HG03521 (cell line): ENCODE data around the gene FAT1.
"Not testable (repeated sequence)": the region's sequence is repeated elsewhere in the genome, so short reads cannot be mapped to it uniquely, and the experiment has no call there.

Experiments used
- ATAC-seq: cut with Tn5 transposase; IDR thresholded peaks from one replicate; pipeline ENCODE4 v1.9.1; 2021; ENCODE audit warnings: mild to moderate bottlenecking, moderate library complexity; ENCODE audit not compliant: unreplicated experiment

FAT1 gene

GRCh38 chr4:186723292-186724057, at the start of gene FAT1:
Gene FAT1, minus strand, starts transcription at chr4:186723856. Its CDS starts 14,029 bp downstream, at chr4:186709827.
- no peak for ATAC-seq

- no peak for ATAC-seq
Measured at GRCh38 chr4:186772936-186773487, 49.4 kb upstream of the FAT1 start.

- no peak for ATAC-seq
Measured at GRCh38 chr4:186771624-186772023, 48.0 kb upstream of the FAT1 start.

- no peak for ATAC-seq
Measured at GRCh38 chr4:186770481-186771175, 47.0 kb upstream of the FAT1 start.

GRCh38 chr4:186767794-186768193, 44.1 kb upstream of the FAT1 start:
- no peak for ATAC-seq

- ATAC-seq: no peak
Measured at GRCh38 chr4:186765673-186766546, 42.3 kb upstream of the FAT1 start.

GRCh38 chr4:186765138-186765537, 41.5 kb upstream of the FAT1 start:
- ATAC-seq: no peak

GRCh38 chr4:186764457-186764856, 40.8 kb upstream of the FAT1 start:
- ATAC-seq: no peak

GRCh38 chr4:186762865-186763264, 39.2 kb upstream of the FAT1 start:
- no peak for ATAC-seq

GRCh38 chr4:186762361-186762760, 38.7 kb upstream of the FAT1 start:
- ATAC-seq: no peak

- not testable (repeated sequence) for ATAC-seq
Measured at GRCh38 chr4:186761956-186762355, 38.3 kb upstream of the FAT1 start.

GRCh38 chr4:186761393-186761792, 37.7 kb upstream of the FAT1 start:
- ATAC-seq: no peak

GRCh38 chr4:186760576-186760975, 36.9 kb upstream of the FAT1 start:
- ATAC-seq: no peak

GRCh38 chr4:186759990-186760389, 36.3 kb upstream of the FAT1 start:
- no peak for ATAC-seq

- no peak for ATAC-seq
Measured at GRCh38 chr4:186758929-186759682, 35.5 kb upstream of the FAT1 start.

- no peak for ATAC-seq
Measured at GRCh38 chr4:186757696-186758355, 34.2 kb upstream of the FAT1 start.

GRCh38 chr4:186756550-186756949, 32.9 kb upstream of the FAT1 start:
- ATAC-seq: not testable (repeated sequence)

- no peak for ATAC-seq
Measured at GRCh38 chr4:186755550-186756519, 32.2 kb upstream of the FAT1 start.

GRCh38 chr4:186754976-186755375, 31.3 kb upstream of the FAT1 start:
- ATAC-seq: no peak
